ENCODE results near the gene KLHL5.
"Not testable (repeated sequence)": the region's sequence is repeated elsewhere in the genome, so short reads cannot be mapped to it uniquely, and the experiment has no call there.

Gene KLHL5

DNA sequence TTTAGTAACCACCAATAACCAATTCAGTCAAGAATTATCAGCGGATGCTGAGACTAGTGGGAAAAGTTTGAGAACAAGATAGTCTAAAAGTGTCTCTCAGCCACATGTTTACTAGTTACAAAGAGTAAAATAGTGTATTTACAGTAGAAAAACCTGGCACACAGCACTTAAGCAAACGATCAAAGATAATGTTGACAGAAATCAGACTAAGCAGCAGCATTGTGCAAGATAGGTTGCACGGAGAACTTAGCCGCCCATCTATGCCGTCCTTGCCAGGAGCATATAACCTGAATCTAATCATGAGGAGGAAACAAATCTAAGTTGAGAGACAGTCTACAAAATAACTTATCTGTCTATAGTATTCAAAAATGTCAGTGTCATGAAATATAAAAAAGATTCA is 35.3 kb downstream of the KLHL5 start:
- no peak for DNase-seq (ENCODE audit: low read depth in 3 of 3)

DNA sequence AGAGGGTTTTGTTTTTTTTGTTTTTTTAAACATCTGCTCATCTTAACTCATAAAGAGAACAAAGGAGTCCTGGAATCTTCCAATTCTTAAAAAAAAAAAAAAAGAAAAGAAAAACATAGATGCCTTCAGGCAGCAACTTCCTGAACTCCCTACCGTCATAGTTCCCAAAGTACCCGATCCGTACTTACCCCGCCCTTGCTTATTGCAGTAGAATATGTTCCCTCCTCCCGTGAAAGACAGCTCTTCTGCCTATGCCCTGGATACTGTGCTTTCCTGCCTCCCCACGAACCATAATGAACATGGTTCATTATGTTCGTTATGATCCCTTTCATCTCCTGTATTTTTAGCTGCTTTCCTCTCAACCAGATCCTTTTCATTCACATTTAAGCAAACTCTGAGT is 40.3 kb downstream of the KLHL5 start:
- no peak for DNase-seq (ENCODE audit: low read depth in 3 of 3)

DNA sequence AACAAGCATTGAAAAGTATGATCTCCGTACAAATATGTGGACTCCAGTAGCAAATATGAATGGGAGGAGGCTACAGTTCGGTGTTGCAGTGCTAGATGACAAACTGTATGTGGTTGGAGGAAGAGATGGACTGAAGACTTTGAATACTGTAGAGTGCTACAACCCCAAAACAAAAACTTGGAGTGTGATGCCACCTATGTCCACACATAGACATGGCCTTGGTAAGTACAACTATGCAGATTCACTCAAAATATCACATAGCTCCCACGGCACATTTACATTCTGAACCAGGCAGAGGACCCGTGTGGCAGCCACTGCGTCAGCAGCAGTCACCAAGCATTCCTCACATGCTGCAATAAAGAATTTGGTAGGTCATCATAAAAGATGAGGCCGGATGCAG is 41.3 kb downstream of the KLHL5 start:
- DNase-seq (ENCODE audit: low read depth in 3 of 3): no peak

DNA sequence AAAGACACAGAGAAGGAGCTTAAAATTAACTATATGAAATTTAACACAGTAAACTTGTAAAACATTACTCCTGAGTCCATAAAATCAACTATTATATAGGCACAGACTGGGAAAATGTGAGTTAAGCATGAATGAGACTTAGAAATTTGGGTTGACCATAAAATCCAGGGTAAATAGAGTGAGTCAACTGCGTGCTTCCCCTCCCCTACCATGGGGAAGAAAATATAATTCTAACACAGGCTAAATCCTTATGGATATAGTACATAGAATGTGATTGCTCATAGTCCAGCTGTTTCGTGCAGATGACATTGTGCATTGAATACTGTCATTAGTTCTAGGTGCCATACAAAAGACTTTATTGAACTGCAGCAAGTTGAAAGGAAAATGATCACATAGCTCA is 42.2 kb downstream of the KLHL5 start:
- no peak for DNase-seq (ENCODE audit: low read depth in 3 of 3)

DNA sequence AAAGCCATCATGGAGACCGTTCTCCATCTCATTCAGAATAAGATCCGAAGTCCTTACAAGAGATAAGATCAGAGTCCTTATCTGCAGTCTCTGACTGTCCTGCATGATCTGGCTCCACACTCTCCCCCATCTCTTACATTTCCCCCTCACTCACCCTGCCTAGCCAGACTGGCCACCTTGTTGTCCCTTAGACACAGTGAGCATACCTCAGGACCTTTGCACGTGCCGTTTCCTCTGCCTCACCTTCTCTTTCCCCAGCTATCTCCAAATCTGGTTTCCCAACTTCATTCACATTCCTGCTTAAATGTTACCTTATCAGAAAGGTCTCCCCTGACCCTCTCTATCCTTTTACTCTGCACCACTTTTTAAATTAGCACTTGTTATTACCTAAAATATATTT is 44.0 kb downstream of the KLHL5 start:
- DNase-seq (ENCODE audit: low read depth in 3 of 3): no peak

DNA sequence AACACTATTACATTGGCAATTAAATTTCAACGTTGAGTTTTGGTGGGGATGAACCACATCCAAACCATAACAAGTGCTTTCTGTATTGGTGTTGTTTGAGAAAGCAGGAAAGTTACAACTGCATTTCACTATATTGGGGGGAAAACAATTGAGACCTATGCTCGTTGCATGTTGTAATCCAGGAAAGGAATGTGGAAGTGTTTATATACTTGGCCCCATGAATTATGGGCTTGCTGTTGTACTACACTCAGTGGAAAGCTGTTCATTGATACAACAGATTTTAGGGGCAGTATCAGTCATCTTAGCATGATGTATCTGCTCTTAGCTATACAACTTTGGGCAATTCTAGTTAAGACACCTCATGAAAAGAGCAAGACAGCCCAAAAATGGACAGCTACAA is 52.4 kb downstream of the KLHL5 start:
- no peak for DNase-seq (ENCODE audit: low read depth in 3 of 3)

DNA sequence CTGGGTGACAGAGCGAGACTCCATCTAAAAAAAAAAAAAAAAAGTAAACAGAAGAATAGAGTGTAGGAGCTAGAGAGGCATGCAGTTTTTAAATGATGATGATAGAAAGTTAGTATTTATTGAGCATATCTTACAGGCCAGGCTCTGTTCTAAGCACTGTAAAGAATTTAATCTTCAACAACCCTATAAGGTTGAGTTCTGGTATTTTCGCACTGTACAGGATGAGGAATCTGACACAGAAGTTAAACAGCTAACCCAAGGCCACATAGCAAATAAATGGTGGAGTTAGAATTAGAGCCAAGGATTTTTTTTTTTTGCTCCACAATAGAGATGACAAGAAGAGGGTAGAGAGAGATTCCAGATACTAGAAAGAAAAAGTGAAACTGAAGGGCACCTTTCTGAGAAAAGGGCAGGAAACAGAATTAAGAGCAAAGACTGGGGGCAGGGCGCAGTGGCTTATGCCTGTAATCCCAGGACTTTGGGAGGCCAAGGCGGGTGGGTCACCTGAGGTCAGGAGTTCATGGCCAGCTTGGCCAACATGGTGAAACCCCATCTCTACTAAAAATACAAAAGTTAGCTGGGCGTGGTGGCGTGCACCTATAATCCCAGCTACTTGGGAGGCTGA is 56.1 kb downstream of the KLHL5 start:
- DNase-seq (ENCODE audit: low read depth in 3 of 3): peak in 1 of 3 experiments; percentile 2

DNA sequence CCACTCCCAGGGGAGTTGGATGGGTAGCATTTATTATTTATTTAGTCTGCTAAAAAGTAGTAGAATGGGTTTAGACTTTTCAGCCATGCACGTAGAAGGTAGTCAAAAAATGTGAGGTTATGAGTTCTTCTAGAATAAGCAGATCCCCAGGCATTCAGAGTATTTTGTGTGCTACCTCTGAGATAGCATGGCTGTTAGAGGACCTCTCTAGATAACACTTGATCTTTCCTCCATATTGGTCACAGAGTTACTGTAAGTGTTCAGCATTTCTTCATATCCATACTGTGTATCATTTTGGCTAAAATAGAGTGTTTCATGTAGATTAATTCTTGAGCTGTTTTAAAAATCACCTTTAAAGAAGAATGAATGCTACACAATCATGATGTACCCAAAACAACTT is 58.4 kb downstream of the KLHL5 start:
- DNase-seq (ENCODE audit: low read depth in 3 of 3): no peak

DNA sequence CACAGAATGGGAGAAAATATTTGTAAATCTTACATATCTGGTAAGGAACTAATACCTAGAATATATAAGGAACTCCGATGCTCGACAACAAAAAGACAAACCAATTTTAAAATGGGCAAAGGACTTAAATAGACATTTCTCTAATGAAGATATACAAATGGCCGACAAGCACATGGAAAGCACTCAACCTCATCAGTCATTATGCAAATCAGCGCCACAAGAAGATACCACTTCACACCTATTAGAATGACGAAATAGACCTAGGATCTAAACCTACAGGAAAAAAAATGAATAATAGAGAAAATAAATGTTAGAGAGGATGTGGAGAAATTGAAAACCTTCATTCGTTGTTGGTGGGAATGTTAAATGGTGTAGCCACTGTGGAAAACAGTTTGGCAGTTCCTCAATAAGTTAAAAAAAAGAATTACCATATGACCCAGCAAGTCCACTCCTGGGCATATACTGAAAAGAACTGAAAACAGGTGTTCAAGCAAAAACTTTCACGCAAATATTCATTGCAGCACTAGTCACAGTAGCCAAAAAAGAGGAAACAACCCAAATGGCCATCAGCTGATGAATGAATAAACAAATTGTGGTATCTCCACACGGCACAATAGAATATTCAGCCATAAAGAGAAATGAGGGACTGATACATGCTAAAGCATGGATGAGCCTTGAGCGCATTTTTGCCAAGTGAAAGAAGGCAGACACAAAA is 63.0 kb downstream of the KLHL5 start:
- no peak for DNase-seq (ENCODE audit: low read depth in 3 of 3)

DNA sequence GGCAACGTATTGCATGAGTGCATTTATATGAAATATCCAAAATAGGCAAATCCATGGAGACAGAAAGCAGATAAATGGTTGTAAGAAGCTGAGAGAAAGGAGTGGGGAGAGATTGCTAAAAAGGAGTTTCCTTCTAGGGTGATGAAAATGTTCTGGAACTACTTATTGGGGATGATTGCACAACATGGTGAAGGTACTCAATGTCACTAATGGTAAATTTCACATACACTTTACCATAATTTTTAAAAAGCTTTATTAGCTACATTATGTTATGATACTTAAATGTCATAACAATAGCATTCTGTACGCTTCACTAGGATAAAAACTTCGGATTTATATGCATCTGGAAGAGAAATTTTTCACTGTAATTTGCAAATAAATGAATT is 63.6 kb downstream of the KLHL5 start:
- no peak for DNase-seq (ENCODE audit: low read depth in 3 of 3)

DNA sequence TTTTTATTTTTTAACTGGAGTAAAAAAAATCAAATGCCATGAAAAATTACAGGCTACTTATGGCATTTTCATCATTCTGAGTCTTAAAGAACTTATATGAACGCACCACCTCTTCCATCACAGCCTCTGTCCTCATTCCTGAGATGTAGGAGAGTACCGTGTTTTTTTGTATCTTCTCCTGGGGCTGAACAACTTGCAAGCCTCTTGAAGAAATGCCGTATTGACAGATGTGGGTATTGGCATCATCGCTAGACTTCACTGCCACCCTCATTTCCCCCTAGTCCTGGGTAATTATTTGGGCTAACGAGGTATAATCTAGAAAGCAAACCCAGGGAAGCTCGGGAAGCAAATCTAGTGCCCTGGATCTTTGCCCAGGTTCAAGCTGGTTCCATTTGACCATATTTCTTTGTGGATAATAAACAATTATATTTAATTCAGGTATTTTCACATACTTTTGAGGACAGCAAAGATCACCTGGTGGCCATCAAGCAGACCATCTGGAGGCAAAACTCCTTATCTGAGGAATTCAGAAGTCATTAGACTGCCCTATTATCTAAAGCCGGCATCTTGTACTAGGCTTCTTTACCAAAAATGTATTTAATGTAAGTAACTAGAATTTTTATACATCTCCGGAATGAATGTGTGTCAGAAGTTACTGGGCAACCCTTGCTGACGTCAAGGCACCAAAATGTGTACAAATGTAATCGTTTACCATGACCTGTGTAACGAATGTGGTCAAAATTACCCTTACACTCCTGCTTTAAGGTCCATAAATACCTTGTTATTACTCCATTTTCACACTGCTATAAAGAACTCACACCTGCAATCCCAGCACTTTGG is 64.4 kb downstream of the KLHL5 start:
- no peak for DNase-seq (ENCODE audit: low read depth in 3 of 3)

DNA sequence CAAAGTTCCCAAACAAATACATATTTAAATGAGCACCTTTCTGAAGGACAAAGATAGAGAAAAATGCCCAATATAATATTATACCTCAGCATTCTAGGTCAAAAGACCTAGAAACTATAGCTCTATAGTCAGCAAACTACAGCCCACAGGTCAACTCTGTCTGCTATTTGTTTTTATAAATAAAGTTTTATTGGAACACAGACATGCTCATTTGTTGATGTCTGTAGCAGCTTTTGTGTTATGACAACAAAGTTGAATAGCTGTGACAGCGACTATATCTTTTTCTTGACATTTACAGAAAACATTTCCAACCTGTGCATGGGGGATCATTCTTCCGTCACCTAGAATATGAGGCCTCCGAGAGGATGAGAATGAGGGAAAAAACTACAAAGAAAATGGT is 71.6 kb downstream of the KLHL5 start:
- DNase-seq (ENCODE audit: low read depth in 3 of 3): no peak

DNA sequence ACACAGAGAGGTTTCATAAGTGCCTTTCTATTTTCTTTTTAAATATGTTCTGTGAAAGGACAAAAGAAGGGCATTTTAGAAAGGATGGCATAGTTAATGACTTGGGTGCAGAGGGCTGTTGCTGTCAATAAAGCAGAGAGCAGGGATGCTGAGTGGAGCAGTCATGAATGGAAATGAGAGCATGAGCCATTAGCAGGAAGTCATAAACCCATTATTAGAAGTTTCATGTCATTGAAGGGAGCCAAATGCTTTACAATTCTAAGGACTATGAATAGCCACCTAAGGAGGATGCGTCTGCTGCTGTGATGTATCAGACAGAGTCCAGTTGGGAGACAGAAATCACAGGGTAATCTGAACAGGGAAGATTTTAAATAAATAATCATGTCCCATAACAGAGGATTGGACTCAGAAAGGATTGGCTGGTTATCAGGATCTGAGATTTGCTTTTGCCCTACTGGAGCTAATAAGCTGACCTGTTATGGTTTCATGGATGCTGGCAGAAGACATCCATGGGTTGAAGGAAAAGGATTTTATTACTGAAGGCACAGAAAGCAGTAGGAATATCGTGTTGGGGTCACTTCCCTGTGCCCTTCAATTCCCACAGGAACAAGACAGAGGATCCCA is 72.8 kb downstream of the KLHL5 start:
- no peak for DNase-seq (ENCODE audit: low read depth in 3 of 3)

DNA sequence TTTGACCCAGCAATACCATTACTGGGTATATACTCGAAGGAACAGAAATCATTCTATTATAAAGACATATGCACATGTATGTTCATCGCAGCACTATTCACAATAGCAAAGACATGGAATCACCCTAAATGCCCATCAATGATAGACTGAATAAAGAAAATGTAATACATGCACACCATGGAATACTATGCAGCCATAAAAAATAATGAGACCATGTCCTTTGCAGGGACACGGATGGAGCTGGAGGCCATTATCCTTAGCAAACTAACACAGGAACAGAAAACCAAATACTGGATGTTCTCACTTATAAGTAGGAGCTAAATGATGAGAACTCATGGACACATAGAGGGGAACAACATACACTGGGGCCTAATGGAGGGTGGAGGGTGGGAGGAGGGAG is 76.2 kb downstream of the KLHL5 start:
- not testable (repeated sequence) for DNase-seq (ENCODE audit: low read depth in 3 of 3)

DNA sequence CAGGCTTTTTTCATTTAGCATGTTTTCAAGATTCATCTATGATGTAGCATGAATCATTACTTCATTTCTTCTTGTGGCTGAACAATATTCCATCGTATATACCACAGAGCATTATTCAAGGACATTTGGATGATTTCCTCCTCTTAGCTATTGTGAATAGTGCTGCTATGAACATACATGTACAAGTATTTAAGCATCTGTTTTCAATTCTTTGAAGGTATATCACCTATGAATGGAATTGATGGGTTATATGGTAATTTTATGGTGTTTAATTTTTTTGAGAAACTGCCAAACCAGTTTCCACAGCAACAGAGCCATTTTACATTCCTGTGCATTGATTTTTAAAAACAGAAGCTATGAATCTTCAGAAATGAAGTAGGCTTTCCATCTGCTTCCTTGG is 84.2 kb downstream of the KLHL5 start:
- no peak for DNase-seq (ENCODE audit: low read depth in 3 of 3)

DNA sequence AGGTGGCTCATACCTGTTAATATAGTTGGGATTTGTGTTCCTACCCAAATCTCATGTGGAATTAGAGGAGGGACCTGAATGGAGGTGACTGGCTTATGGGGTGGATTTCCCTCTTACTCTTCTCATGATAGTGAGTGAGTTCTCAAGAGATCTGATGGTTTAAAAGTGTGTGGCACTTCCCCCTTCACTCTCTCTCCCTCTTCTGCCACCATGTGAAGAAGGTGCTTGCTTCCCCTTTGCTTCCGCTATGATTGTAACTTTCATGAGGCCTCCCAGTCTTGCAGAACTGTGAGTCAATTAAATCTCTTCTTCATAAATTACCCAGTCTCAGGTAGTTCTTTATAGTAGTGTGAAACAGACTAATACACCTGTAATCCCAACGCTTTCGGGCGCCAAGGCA is 92.0 kb downstream of the KLHL5 start:
- DNase-seq (ENCODE audit: low read depth in 3 of 3): no peak

DNA sequence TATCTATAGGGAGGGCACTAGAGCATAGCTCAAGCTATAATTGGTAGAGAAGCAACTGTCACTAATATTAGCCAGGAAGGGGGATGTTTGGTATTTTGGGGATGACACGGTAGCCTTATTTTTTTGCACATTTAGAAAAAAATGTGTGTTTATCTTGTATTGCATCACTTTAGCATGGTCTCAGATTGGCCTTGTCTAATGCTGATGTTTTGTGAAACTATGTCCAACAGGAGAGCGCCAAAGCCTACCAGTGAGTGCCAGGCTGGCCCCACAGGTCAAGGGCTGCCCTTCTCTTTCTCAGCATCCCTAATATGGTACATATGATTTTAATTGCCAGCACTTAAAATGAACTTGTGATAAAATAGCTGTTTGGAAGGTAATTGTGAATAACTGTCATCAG is 95.5 kb downstream of the KLHL5 start:
- DNase-seq (ENCODE audit: low read depth in 3 of 3): no peak

DNA sequence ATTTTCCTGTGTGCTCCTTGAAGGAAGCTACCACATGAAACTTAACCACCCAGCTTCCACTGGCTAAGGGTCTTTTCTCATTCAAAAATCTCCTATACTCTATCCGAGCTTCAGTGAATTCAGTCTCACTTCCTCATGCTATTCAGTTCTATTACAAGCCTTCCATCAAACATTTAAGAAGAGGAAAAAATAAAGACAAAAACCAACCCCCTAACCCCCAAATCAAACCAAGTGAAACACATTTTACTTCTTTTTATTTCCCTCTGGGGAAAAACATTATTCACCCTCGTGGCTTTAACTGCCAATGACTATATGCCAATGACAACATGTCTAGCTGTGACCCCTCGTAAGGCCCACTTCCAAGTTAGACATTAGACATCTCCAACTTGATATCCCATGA is 104.1 kb downstream of the KLHL5 start:
- DNase-seq (ENCODE audit: low read depth in 3 of 3): no peak

DNA sequence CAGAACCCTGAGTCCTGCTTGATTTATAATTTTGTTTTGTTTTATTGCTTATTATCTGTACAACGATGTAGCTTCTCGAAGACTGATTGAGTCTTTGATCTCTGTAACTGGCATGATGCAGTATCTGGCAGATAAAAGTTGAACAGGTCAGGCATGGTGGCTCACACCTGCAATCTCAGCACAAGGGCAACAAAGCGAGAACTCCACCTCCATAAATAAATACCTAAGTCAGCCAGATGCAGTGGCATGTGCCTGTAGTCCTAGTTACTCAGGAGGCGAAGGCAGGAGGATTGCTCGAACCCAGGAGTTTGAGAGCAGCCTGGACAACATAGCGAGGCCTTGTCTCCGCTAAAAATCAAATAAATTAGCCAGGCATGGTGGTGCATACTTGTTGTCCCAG is 104.6 kb downstream of the KLHL5 start:
- DNase-seq (ENCODE audit: low read depth in 3 of 3): no peak

DNA sequence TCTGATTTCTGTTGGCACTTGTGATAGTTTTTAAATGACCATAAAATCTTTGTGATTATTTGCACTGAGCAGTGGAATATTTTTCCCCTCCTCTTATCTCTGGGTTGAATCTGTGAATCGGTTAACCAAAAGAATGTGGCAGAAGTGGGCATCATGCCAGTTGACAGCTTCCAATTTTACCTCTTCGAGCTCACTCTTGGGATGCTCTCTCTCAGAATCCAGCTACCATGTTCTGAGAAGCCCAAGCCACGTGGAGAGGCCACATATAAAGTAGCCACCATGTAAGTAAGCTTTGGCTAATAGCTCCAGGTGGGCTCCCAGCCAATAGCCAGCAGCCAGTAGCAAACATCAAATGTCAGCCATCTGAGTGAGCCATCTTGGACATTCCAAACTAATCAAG is 107.4 kb downstream of the KLHL5 start:
- no peak for DNase-seq (ENCODE audit: low read depth in 3 of 3)

DNA sequence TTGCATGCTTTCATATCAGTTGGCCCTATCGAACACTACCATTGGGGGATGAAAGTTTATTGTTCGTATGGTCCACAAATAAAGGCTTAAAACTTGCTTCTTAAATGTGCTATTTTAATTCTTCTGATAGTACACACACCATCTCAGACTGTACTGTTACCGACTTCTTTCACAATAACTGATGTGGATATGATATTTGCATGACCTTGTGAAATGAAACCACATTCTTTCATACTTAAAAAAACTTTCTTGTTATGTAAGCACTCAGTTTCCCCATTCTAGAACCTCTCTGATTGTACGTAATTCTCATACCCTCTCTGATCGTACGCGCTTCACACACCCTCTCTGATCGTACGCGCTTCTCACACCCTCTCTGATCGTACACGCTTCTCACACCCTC is 108.3 kb downstream of the KLHL5 start:
- DNase-seq (ENCODE audit: low read depth in 3 of 3): no peak
